ENCODE data around the gene ZNF787.

The ZNF787 gene

GRCh38 chr19:56080669-56081401 lies 40.3 kb downstream of the ZNF787 start:
- H3K27ac ChIP-seq, result no peak overlapping the region
- no peak for TF ChIP-seq ZFX (IDR thresholded peaks at IDR 0.05)
- TF ChIP-seq CTCF (conservative IDR thresholded peaks at IDR 0.05), result no peak

GRCh38 chr19:56079609-56080008 lies 41.5 kb downstream of the ZNF787 start:
- no peak for TF ChIP-seq ZFX (IDR thresholded peaks at IDR 0.05)
- no peak for TF ChIP-seq CTCF (conservative IDR thresholded peaks at IDR 0.05)
- no peak overlapping the region for H3K27ac ChIP-seq

- no peak overlapping the region for H3K27ac ChIP-seq
- TF ChIP-seq ZFX (IDR thresholded peaks at IDR 0.05) (no peak), CTCF (conservative IDR thresholded peaks at IDR 0.05) (peak; percentile 93)
Measured at GRCh38 chr19:56076498-56076897, 44.6 kb downstream of the ZNF787 start.

GRCh38 chr19:56071151-56071550 lies 49.9 kb downstream of the ZNF787 start:
- TF ChIP-seq ZFX (IDR thresholded peaks at IDR 0.05) (no peak), CTCF (conservative IDR thresholded peaks at IDR 0.05) (peak; percentile 74)
- no peak overlapping the region for H3K27ac ChIP-seq

DNA sequence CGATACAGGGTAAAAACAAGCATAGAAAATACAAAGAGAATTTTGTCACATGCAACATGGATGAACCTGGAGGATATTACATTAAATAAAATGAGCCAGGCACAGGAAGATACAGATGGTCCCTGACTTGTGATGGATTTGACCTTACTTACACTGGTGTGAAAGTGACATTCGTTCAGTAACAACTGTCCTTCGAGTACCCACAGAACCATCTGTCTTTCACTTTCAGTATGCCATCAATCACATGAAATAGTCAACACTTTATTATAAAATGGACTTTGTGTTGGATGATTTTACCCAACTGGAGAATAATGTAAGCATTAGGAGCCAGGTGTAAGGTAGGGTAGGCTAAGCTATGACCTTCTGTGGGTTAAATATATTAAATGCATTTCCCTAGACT lies 51.5 kb downstream of the ZNF787 start:
- H3K27ac ChIP-seq, result no peak overlapping the region
- TF ChIP-seq CTCF (conservative IDR thresholded peaks at IDR 0.05) (no peak), ZFX (IDR thresholded peaks at IDR 0.05) (no peak)

- no peak overlapping the region for H3K27ac ChIP-seq
- TF ChIP-seq ZFX (IDR thresholded peaks at IDR 0.05), result no peak
- peak; percentile 95 for TF ChIP-seq CTCF (conservative IDR thresholded peaks at IDR 0.05)
Measured at GRCh38 chr19:56066152-56067023, 54.7 kb downstream of the ZNF787 start.

GRCh38 chr19:56053596-56053995 lies 67.5 kb downstream of the ZNF787 start:
- H3K27ac ChIP-seq, result no peak overlapping the region
- TF ChIP-seq ZFX (IDR thresholded peaks at IDR 0.05) (no peak), CTCF (conservative IDR thresholded peaks at IDR 0.05) (no peak)

Data from C4-2B (cell line).